ENCODE data around the gene HOXD8. TPM values are rescaled to one million over a fixed set of nuclear protein-coding genes. Genes with fewer than 3 reads are reported as not detected.
A peak's percentile ranks its signal among the peaks of the same experiment; 100 is the strongest.

Gene HOXD8
- total RNA-seq, 4 donors from 2014 or later, result 1.4 to 6.0 (median 2.6) TPM

- Histone ChIP-seq H3K9me3 (no peaks in the 10 kb centered on the region), H3K4me3 (no peak overlapping the region), H3K27ac (no peak overlapping the region), H3K27me3 (peaks cover 100% of the 10 kb centered on the region), H3K36me3 (no peaks in the 10 kb centered on the region), H3K4me1 (peaks cover 19% of the 10 kb centered on the region)
- DNase-seq (ENCODE audit: low spot score in 2 of 2), result no peak
- 42% methylated on average over 24 of the region's 26 CpGs for WGBS
- TF ChIP-seq, protein P1, sequence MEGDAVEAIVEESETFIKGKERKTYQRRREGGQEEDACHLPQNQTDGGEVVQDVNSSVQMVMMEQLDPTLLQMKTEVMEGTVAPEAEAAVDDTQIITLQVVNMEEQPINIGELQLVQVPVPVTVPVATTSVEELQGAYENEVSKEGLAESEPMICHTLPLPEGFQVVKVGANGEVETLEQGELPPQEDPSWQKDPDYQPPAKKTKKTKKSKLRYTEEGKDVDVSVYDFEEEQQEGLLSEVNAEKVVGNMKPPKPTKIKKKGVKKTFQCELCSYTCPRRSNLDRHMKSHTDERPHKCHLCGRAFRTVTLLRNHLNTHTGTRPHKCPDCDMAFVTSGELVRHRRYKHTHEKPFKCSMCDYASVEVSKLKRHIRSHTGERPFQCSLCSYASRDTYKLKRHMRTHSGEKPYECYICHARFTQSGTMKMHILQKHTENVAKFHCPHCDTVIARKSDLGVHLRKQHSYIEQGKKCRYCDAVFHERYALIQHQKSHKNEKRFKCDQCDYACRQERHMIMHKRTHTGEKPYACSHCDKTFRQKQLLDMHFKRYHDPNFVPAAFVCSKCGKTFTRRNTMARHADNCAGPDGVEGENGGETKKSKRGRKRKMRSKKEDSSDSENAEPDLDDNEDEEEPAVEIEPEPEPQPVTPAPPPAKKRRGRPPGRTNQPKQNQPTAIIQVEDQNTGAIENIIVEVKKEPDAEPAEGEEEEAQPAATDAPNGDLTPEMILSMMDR (IDR thresholded peaks at IDR 0.05), result no peak
- TF ChIP-seq POLR2A (IDR thresholded peaks at IDR 0.05) (no peak), EP300 (IDR thresholded peaks at IDR 0.05) (no peak), POLR2AphosphoS5 (IDR thresholded peaks at IDR 0.05) (no peak)
These were observed 15.2 kb upstream of the HOXD8 start for GRCh38 chr2:176114120-176114929.

DNA sequence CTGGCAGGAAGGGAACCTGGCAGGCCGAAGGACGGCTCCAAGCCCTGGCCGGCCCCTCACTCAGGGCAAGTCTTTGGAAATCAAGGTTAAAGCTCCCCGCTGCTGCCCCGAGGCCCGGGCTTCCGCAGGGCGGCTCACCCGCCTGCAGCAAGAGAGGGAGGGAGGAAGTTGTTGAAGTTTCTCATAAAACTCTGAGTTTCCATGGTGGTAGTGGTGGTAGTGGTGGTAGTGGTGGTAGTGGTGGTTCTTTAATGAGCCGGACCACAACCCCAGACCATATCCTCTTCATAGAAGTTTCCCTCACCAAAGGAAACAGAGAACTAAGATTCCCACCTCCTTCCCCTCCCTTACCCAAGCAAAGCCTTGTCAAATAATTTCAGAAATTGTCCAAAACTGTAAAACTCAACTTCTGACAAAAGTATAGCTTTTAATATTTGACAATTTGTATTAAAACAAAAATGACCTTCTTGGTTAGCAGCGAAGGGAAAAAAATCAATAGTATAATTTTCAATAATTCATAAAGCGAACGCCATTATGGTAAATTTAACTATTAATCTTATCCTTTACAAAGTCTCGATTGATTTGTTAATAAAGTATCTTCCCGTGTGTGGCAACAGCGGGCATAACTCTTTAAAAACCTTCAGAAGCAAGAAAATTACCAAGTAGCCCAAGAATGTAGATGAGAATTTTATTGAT, 14.4 kb upstream of the HOXD8 start:
- H3K36me3 ChIP-seq, result no peaks in the 10 kb centered on the region
- TF ChIP-seq POLR2A (IDR thresholded peaks at IDR 0.05), result no peak
- no peak for TF ChIP-seq EP300 (IDR thresholded peaks at IDR 0.05)
- no peak for TF ChIP-seq POLR2AphosphoS5 (IDR thresholded peaks at IDR 0.05)
- TF ChIP-seq, protein P1 (IDR thresholded peaks at IDR 0.05), result no peak
- H3K27me3 ChIP-seq, result peaks cover 100% of the 10 kb centered on the region
- H3K4me3 ChIP-seq, result no peak overlapping the region
- 56% methylated on average over 15 of the region's 16 CpGs for WGBS
- no peaks in the 10 kb centered on the region for H3K9me3 ChIP-seq
- no peak for DNase-seq (ENCODE audit: low spot score in 2 of 2)
- peaks cover 19% of the 10 kb centered on the region for H3K4me1 ChIP-seq
- no peak overlapping the region for H3K27ac ChIP-seq

DNA sequence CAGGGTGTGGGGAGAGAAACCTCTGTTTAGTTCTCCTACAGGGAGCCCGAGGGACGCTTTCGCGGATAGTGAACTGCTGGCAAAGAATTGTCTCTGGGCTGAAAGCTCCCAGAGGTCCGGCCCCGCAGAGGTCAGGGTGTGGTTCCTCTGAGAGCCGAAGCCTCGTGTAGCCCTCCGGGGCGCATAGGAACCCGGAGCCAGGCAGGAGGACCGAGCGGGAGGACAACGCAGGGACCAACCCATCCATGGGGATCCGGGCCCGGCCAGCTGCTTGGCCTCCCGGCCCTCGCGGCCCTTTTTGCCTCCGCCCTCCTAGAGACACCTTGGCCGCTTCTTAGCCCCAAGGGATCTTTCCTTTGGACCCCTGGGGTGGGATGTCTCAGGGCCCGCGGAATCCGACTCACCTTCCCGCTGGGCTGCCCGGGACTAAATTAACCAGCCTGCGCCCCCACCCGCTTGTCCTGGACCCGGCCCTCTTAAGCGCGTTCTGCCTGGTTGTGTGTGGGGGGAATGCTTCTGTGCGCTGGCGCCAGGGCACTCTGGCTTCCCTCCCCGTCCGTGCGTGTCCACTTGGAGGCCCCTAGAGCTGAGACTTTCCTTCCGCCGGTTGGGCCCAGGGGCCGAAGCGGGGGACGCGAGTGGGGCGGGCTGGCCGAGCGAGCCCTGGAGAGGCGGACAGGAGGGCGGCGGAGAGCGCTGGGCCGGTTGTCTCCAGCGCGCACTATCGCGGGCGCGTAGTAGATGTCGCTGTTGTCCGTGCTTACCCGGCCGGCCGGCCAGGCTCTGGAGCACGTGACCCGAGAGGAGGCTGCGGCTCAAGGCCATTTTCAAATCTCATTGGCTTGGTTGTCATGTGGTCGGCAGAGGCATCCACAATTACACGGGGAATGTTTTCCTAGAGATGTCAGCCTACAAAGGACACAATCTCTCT, 13.4 kb upstream of the HOXD8 start, which contains the start of gene HOXD10:
Gene HOXD10 (plus strand): TSS at position 896 of the 931 bp plus-strand sequence. CDS start 56 bp downstream, outside the sequence.
- peaks cover 100% of the 10 kb centered on the region for H3K27me3 ChIP-seq
- peaks cover 14% of the 10 kb centered on the region for H3K4me1 ChIP-seq
- TF ChIP-seq POLR2A (IDR thresholded peaks at IDR 0.05), result no peak
- TF ChIP-seq, protein P1 (IDR thresholded peaks at IDR 0.05), result no peak
- TF ChIP-seq POLR2AphosphoS5 (IDR thresholded peaks at IDR 0.05), result no peak
- TF ChIP-seq EP300 (IDR thresholded peaks at IDR 0.05), result no peak
- H3K9me3 ChIP-seq, result no peaks in the 10 kb centered on the region
- H3K27ac ChIP-seq, result peak within 1 kb of the TSS; percentile 31
- WGBS, result 11% methylated on average over 38 of the region's 66 CpGs
- DNase-seq (ENCODE audit: low spot score in 2 of 2), result no peak
- H3K36me3 ChIP-seq, result no peaks in the 10 kb centered on the region
- peak within 1 kb of the TSS; percentile 35 for H3K4me3 ChIP-seq

- peak overlapping the region; percentile 35 for H3K4me3 ChIP-seq
- no peaks in the 10 kb centered on the region for H3K9me3 ChIP-seq
- WGBS, result 30% methylated on average over 4 of the region's 40 CpGs
- H3K36me3 ChIP-seq, result no peaks in the 10 kb centered on the region
- H3K27me3 ChIP-seq, result peaks cover 100% of the 10 kb centered on the region
- H3K27ac ChIP-seq, result no peak overlapping the region
- TF ChIP-seq EP300 (IDR thresholded peaks at IDR 0.05), result no peak
- TF ChIP-seq POLR2A (IDR thresholded peaks at IDR 0.05), result no peak
- TF ChIP-seq, protein P1 (IDR thresholded peaks at IDR 0.05), result no peak
- no peak for TF ChIP-seq POLR2AphosphoS5 (IDR thresholded peaks at IDR 0.05)
- peaks cover 20% of the 10 kb centered on the region for H3K4me1 ChIP-seq
- no peak for DNase-seq (ENCODE audit: low spot score in 2 of 2)
These were observed 12.2 kb upstream of the HOXD8 start for GRCh38 chr2:176117162-176117822.

All from suprapubic skin (tissue), 4 donors.